Endothelial cell of umbilical vein (primary cell): ENCODE measurements around the gene STK32A. TPM values are rescaled to one million over a fixed set of nuclear protein-coding genes. Genes with fewer than 3 reads are reported as not detected.

ENCODE experiments used
- BruUV-seq: library from RNA; stranded (reverse); fragments of 400-500 nt; replicated peaks from 2 replicates; lab custom pipeline; 2021; lab: Mats Ljungman, UMichigan
- CTCF ChIA-PET: fragments of 300-600, 350-600 bp; sonication (Branson Sonifier 250); formaldehyde crosslinking; loops from one replicate; lab custom pipeline; 2021; ENCODE audit warnings: antibody characterized with exemption, inconsistent platforms; lab: Charles Lee
- POLR2A ChIA-PET: fragments of 300-600, 350-600 bp; sonication (Branson Sonifier 250); formaldehyde crosslinking; loops from one replicate; lab custom pipeline; 2021; ENCODE audit warnings: antibody characterized with exemption, inconsistent platforms; lab: Charles Lee
- DNase-seq: peaks from one replicate; pipeline ENCODE4 v3.0.0-alpha.2; 2011; ENCODE audit warnings: low read depth, low spot score
- FAIRE-seq: peaks from 2 replicates; lab custom pipeline; 2011; peaks lifted over from hg19 to GRCh38; lab: Jason Lieb, UNC
- H2AFZ ChIP-seq: 2 replicates; pipeline ENCODE4 v1.6.0; 2012; ENCODE audit warnings: low read depth, low read length, control low read depth, inconsistent platforms
- H3K27ac ChIP-seq: 2 replicates; pipeline ENCODE4 v1.5.1; 2011; ENCODE audit warnings: low read depth, mild to moderate bottlenecking, control low read depth, low read length, moderate library complexity; ENCODE audit not compliant: insufficient read depth
- H3K27me3 ChIP-seq, 2 experiments: 2 replicates each; pipeline versions ENCODE4 v1.6.0 to v1.6.1; 2011; ENCODE audit warnings: low read length in 2 of 2, mixed read lengths in 1 of 2; ENCODE audit not compliant: control insufficient read depth in 2 of 2, insufficient read depth in 2 of 2
- H3K36me3 ChIP-seq, 2 experiments: 2 replicates in 1 of 2; 3 replicates in 1 of 2; pipeline ENCODE4 v1.5.1; 2011; ENCODE audit warnings: low read length in 2 of 2, mild to moderate bottlenecking in 1 of 2, moderate library complexity in 1 of 2; ENCODE audit not compliant: control insufficient read depth in 2 of 2, insufficient read depth in 2 of 2; ENCODE audit errors: extremely low read depth in 1 of 2
- H3K4me1 ChIP-seq: 3 replicates; pipeline ENCODE4 v1.5.1; 2011; ENCODE audit warnings: mild to moderate bottlenecking, low read length; ENCODE audit not compliant: control insufficient read depth, insufficient read depth; ENCODE audit errors: extremely low read depth
- H3K4me2 ChIP-seq: 2 replicates; pipeline ENCODE4 v1.6.1; 2011; ENCODE audit warnings: low read length, control low read depth, mixed read lengths; ENCODE audit not compliant: insufficient read depth
- H3K4me3 ChIP-seq, 3 experiments: fragments of 200-600 bp in 1 of 3; sonication (generic), shearing (Covaris generic) in 1 of 3; replicated peaks in 1 of 3; 2 replicates each; pipeline ENCODE4 v1.5.1; 2011 to 2016; ENCODE audit warnings: control low read depth in 3 of 3, low read length in 3 of 3, mild to moderate bottlenecking in 2 of 3, inconsistent platforms in 1 of 3, low read depth in 1 of 3, moderate library complexity in 1 of 3; ENCODE audit not compliant: insufficient read depth in 1 of 3
- H3K79me2 ChIP-seq: 2 replicates; pipeline ENCODE4 v1.6.0; 2012; ENCODE audit warnings: low read length, inconsistent platforms; ENCODE audit not compliant: control insufficient read depth, insufficient read depth
- H3K9ac ChIP-seq: replicated peaks from 2 replicates; pipeline ENCODE3; 2011; ENCODE audit warnings: low read length, control low read depth; ENCODE audit not compliant: insufficient read depth; ENCODE audit errors: extremely low read depth
- H3K9me1 ChIP-seq: replicated peaks from 3 replicates; pipeline ENCODE4 v1.6.0; 2011; ENCODE audit warnings: mild to moderate bottlenecking, low read length; ENCODE audit not compliant: control insufficient read depth, insufficient read depth; ENCODE audit errors: extremely low read depth
- H3K9me3 ChIP-seq: replicated peaks from 2 replicates; pipeline ENCODE4 v1.5.1; 2012; ENCODE audit warnings: low read length, inconsistent platforms; ENCODE audit not compliant: control insufficient read depth, insufficient read depth
- H4K20me1 ChIP-seq: replicated peaks from 2 replicates; pipeline ENCODE3; 2011; ENCODE audit warnings: mild to moderate bottlenecking, low read length; ENCODE audit not compliant: control insufficient read depth, insufficient read depth; ENCODE audit errors: extremely low read depth
- CTCF ChIP-seq, 2 donors: IDR thresholded peaks; 1 replicate in 1 of 2; 2 replicates in 1 of 2; pipeline ENCODE4 v1.5.1; 2011; ENCODE audit warnings: low read length in 2 of 2, mild to moderate bottlenecking in 2 of 2, moderate library complexity in 2 of 2, control low read depth in 1 of 2, inconsistent platforms in 1 of 2, low read depth in 1 of 2; ENCODE audit not compliant: insufficient read depth in 1 of 2; ENCODE audit errors: extremely low read depth in 1 of 2
- EZH2 ChIP-seq: IDR thresholded peaks from 2 replicates; pipeline ENCODE4 v1.6.1; 2012; ENCODE audit warnings: borderline replicate concordance, low read depth, mild to moderate bottlenecking, moderate library complexity, low read length, inconsistent platforms; ENCODE audit not compliant: severe bottlenecking
- FOS ChIP-seq: IDR thresholded peaks from 2 replicates; pipeline ENCODE4 v1.6.1; 2011; ENCODE audit warnings: mild to moderate bottlenecking, low read length, moderate library complexity, borderline replicate concordance; ENCODE audit not compliant: insufficient read depth
- GATA2 ChIP-seq: IDR thresholded peaks from 2 replicates; pipeline ENCODE4 v1.7.0; 2011; ENCODE audit warnings: low read depth, mild to moderate bottlenecking, moderate library complexity, mixed read lengths, low read length; ENCODE audit not compliant: insufficient read length, insufficient read depth
- JUN ChIP-seq: IDR thresholded peaks from 2 replicates; pipeline ENCODE4 v1.6.1; 2011; ENCODE audit warnings: borderline replicate concordance, low read depth; ENCODE audit not compliant: insufficient read length, insufficient read depth
- MYC ChIP-seq: IDR thresholded peaks from one replicate; pipeline ENCODE4 v1.6.1; 2011; ENCODE audit warnings: mild to moderate bottlenecking, low read depth, low read length
- POLR2A ChIP-seq: IDR thresholded peaks from 2 replicates; pipeline ENCODE4 v1.6.1; 2012; ENCODE audit warnings: low read depth, mild to moderate bottlenecking, control low read depth, low read length
- POLR2AphosphoS5 ChIP-seq: IDR thresholded peaks from 2 replicates; pipeline ENCODE4 v1.6.1; 2012; ENCODE audit warnings: low read depth, mild to moderate bottlenecking, control low read depth, low read length, moderate library complexity; ENCODE audit not compliant: insufficient read depth
- dilution Hi-C: fragments of 300-500 bp; cut with MboI; formaldehyde crosslinking; loops from one replicate; pipeline ENCODE4 v1.15.0; 2019; ENCODE audit warnings: low sequenced_read_pairs; ENCODE audit not compliant: extremely low pct_ligation_motif_present
- intact Hi-C: fragments of 100-400 bp; cut with micrococcal nuclease; formaldehyde crosslinking; loops from one replicate; pipeline ENCODE4 v1.10.0; 2022
- polyA plus RNA-seq, 4 experiments: library from polyadenylated mRNA; depleted of rRNA in 3 of 4; stranded (reverse) in 3 of 4; unstranded in 1 of 4; fragments of >200 nt; gene quantifications; 2 replicates each; pipeline versions ENCODE4 v1.2.1 to v1.2.3, GENCODE V29; 2011 to 2012; ENCODE audit warnings: missing spikeins in 1 of 4
- total RNA-seq: library from RNA; stranded (reverse); gene quantifications from 2 replicates; pipeline ENCODE4 v1.2.3, GENCODE V29; 2021
- TF ChIP-seq, protein P1 (sequence below): IDR thresholded peaks from 2 replicates; pipeline ENCODE4 v1.6.1; 2011; ENCODE audit not compliant: insufficient read depth, insufficient read length

The STK32A gene
- total and polyA plus RNA-seq, 2 donors (not counting 3 experiments of a cell fraction or from before 2014, with no cell fraction given), result not detected

- no peak overlapping the region for H3K9ac ChIP-seq
- H3K4me3 ChIP-seq, result no peak overlapping the region
- no peaks in the 10 kb centered on the region for H3K36me3 ChIP-seq
- POLR2A ChIA-PET, result no interaction called here
- dilution Hi-C loops, result no loop called here
- DNase-seq, result no peak
- H3K27ac ChIP-seq, result no peak overlapping the region
- no peaks in the 10 kb centered on the region for H3K9me3 ChIP-seq
- no TSS peak for BruUV-seq
- FAIRE-seq, result no peak
- H3K79me2 ChIP-seq, result no peaks in the 10 kb centered on the region
- CTCF ChIA-PET, result interaction anchor here (1.0 kb wide), 1 partner anchor 176 kb away, joined by 5 read pairs; no protein-coding TSS in a partner anchor
- H3K4me1 ChIP-seq, result no peaks in the 10 kb centered on the region
- no peak overlapping the region for H2AFZ ChIP-seq
- no peaks in the 10 kb centered on the region for H3K9me1 ChIP-seq
- H3K27me3 ChIP-seq, result peaks cover 0 to 5% of the 10 kb centered on the region in 2 experiments
- intact Hi-C loops, result no loop called here
- H3K4me2 ChIP-seq, result no peak overlapping the region
- H4K20me1 ChIP-seq, result no peaks in the 10 kb centered on the region
- no peak for TF ChIP-seq MYC
- TF ChIP-seq FOS, result no peak
- TF ChIP-seq POLR2A, result no peak
- no peak for TF ChIP-seq EZH2
- no peak for TF ChIP-seq GATA2
- TF ChIP-seq JUN, result no peak
- no peak for TF ChIP-seq POLR2AphosphoS5
- TF ChIP-seq, protein P1, sequence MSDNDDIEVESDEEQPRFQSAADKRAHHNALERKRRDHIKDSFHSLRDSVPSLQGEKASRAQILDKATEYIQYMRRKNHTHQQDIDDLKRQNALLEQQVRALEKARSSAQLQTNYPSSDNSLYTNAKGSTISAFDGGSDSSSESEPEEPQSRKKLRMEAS, result no peak
- no peak for TF ChIP-seq CTCF (IDR thresholded peaks at IDR 0.05; ENCODE audit: extremely low read depth in 1 of 2, insufficient read depth in 1 of 2, low read depth in 1 of 2, low read length in 2 of 2)
These were observed 41.7 kb upstream of the STK32A start for GRCh38 chr5:147193123-147193522.
